Forelimb muscle (tissue), 1 donor: ENCODE measurements around the gene KLHL10. TPM values are rescaled to one million over a fixed set of nuclear protein-coding genes. Genes with fewer than 3 reads are reported as not detected.
"Not testable (repeated sequence)": the region's sequence is repeated elsewhere in the genome, so short reads cannot be mapped to it uniquely, and the experiment has no call there.

ENCODE experiments used
- DNase-seq: peaks from one replicate; pipeline ENCODE4 v3.0.0-alpha.2; 2013; ENCODE audit warnings: low read depth
- polyA plus RNA-seq: library from polyadenylated mRNA; unstranded; fragments of 120-200 nt; gene quantifications from one replicate; pipeline ENCODE4 v1.2.1, GENCODE V29; 2013; ENCODE audit not compliant: insufficient read length

Gene KLHL10
- polyA plus RNA-seq, 1 donor: 0.18 TPM

- no peak for DNase-seq
Observed at GRCh38 chr17:41849251-41849990, 11.8 kb downstream of the KLHL10 start.

DNA sequence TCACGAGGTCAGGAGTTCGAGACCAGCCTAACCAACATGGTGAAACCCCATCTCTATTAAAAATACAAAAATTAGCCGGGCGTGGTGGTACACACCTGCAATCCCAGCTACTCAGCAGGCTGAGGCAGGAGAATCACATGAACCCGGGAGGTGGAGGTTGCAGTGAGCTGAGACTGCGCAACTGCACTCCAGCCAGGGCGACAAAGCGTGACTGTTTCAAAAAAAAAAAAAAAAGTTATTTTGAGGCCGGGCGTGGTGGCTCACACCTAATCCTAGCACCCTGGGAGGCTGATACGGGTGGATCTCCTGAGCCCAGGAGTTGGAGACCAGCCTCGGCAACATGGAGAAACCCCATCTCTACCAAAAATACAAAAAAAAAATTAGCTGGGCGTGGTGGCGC lies 13.8 kb downstream of the KLHL10 start:
- DNase-seq: not testable (repeated sequence)

GRCh38 chr17:41860254-41860931 lies 22.8 kb downstream of the KLHL10 start:
- DNase-seq: no peak

GRCh38 chr17:41863074-41863848 lies 25.6 kb downstream of the KLHL10 start:
- no peak for DNase-seq

GRCh38 chr17:41864498-41864835 lies 26.8 kb downstream of the KLHL10 start:
- DNase-seq: no peak

DNA sequence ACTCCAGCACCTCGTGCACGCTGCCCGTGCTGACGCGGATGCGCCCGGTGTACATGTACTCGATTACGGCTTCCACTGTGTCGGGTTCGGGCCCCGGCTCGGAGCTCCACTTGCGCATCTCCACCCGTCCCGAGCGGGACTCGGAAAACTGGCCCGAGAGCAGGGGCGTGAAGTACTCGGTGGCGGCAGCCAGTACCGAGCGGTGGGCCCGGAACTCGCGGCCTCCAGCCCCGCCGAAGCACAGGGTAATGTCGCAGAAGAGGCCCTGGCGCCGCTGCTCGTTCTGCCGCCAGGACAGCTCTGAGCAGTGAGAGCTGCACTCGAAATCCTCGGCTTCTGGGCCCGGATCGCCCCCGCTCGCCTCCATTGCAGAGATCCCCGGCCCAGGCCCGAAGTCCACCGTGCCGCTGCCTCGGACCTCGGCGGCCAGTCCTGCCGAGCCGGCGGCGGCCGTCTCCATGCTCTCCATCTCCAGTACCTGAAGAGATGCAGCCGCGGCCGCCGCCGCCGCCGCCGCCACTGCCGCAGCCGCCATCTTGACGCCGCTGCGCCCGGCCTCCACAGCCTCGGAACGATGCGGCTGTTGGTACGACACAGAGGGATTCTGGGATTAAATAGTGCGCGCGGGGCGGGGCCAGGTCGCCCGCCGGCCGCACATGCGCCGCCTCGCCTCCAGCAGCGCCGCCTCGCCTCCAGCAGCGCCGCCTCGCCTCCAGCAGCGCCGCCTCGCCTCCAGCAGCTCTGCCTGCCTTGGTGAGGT lies 27.4 kb downstream of the KLHL10 start, which contains the start of gene KLHL11:
KLHL11 (minus strand) TSS at position 588 of the 760 bp plus-strand sequence; CDS start at position 535, 53 bp downstream.
- peak; percentile 73 for DNase-seq

- DNase-seq: no peak
Observed at GRCh38 chr17:41865596-41865893, 27.9 kb downstream of the KLHL10 start.

DNA sequence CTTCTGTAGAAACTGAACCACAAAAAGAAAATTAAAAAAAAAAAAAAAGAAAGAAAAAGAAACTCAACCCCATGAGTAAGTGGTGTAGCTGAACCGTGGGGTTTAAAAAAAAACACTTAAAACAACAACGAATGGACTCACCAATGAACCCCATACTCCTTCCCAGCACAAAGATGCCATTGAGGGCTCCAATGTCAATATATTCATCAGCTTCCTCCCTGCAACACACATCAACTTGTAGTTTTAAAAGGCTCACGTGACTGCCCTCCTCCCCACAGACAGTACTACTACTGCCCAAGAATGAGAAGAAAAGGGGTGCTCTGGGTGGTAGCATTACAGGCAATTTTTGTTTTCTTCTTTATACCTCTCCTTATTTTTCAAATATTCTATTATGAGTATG lies 30.9 kb downstream of the KLHL10 start:
- DNase-seq: no peak

GRCh38 chr17:41869426-41869825 lies 31.8 kb downstream of the KLHL10 start:
- no peak for DNase-seq

- no peak for DNase-seq
Observed at GRCh38 chr17:41870097-41870496, 32.5 kb downstream of the KLHL10 start.

DNA sequence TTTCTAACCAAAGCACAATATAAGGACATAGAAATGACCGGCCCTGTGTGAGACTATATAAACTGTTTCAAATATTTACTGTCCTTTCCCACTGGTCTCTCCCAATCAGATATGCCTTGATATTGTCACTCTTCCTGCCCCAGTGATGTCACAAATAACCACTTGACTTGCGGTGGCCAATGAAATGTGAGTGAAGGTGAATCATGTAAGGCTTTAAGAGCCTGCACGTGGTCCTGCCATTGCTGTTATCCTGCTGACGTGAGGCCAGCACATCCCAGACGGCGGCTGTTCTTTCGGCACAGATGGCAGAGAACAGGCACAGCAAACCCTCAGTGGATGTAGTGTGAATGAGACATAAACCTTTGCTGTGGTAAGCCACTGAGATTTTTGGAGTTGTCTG lies 33.0 kb downstream of the KLHL10 start:
- DNase-seq: no peak

GRCh38 chr17:41871789-41872188 lies 34.2 kb downstream of the KLHL10 start:
- no peak for DNase-seq

DNA sequence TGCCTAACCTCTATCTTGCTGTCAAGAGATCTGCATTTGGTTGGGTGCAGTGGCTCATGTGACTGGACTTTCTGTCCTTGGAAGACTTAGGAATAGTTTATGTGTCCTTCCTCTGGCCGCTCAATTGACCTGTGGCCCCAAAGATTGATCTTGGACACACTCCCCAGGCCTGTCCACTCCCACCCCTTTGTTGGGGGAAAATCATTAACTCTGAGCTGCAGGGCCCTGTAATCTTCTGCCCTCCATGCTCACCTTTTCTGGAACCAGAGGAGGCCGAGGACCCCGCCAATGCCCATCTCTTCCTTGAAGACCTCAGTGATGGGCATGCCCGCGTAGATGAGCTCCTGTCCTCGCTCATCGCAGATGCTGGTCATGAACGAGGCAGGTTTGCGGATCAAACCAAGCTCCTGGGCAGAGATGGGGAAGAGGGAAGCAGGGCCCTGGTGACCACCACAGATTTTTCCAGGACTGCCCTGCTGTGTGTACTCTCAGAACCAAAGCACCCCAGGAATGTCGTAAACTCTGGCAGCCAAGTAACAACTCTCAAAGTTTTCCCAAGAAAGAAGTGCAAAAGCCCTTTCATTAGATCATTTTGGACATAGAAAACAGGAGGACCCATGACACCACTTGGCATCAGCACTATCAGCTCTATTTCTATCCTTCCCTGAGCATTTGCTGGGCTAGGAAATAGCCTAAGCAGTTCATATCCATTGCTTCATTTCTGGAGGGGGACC lies 36.1 kb downstream of the KLHL10 start:
- no peak for DNase-seq

- DNase-seq: not testable (repeated sequence)
Observed at GRCh38 chr17:41874293-41874670, 36.7 kb downstream of the KLHL10 start.

- no peak for DNase-seq
Observed at GRCh38 chr17:41880130-41880529, 42.5 kb downstream of the KLHL10 start.

- DNase-seq: no peak
Observed at GRCh38 chr17:41882756-41883155, 45.1 kb downstream of the KLHL10 start.

- no peak for DNase-seq
Observed at GRCh38 chr17:41885733-41886132, 48.1 kb downstream of the KLHL10 start.

DNA sequence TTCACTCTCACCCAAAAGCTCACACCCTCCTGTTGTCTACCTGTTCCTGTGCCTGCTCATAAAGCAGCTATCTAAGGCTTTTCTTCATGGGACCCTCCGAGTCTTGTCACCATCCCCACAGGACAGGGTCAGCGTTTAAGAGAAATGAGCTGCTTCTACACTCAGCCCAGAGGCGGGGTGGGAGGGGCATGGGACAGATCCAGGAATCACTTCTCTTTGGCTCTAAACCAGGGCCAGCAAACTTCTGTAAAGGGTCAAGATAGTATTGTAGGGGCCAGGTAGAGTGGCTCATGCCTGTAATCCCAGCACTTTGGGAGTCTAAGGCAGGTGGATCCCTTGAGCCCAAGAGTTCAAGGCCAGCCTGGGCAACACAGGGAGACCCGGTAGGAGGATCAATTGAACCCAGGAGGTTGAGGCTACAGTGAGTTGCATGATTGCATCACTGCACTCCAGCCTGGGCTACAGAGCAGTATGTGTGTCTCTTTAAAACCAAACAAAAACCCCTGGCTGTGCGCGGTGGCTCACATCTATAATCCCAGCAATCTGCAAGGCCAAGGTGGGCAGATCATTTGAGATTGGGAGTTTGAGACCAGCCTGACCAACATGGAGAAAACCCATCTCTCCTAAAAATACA lies 50.8 kb downstream of the KLHL10 start:
- DNase-seq: no peak

DNA sequence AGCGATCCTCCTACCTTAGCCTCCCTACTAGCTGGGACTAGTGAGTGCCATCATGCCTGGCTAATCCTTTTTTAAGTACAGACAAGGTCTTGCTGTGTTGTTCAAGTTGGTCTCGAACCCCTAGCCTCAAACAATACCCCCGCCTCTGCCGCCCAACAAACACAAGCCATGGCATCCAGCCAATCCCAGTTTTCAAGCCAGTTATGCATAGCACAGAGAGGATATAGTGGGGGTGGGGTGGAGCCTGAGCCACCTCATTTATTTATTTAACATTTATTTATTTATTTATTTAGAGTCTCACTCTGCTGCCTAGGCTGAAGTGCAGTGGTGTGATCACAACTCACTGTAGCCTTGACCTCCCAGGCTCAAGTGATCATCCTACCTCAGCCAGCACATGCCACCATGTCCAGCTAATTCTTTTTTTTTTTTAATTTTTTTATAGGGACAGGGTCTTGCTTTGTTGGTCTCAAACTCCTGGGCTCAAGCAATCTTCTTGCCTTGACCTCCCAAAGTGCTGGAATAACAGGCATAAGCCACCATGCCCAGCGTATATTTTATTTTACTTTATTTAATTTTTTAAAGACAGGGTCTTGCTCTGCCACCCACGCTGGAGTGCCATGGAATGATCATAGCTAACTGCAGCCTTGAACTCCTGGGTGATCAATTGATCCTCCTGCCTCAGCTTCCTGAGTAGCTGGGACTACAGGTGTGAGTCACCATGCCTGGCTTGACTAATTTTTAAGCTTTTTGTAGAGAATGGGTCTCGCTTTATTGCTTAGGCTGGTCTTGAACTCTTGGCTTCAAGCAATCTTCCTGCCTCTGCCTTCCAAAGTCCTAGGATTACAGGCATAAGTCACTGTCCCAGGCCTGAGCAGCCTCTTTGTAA lies 53.8 kb downstream of the KLHL10 start:
- DNase-seq: no peak

GRCh38 chr17:41892021-41892376 lies 54.4 kb downstream of the KLHL10 start:
- DNase-seq: no peak
